CD4-positive, alpha-beta memory T cell (primary cell): ENCODE measurements around the gene PBXIP1. TPM values are rescaled to one million over a fixed set of nuclear protein-coding genes. Genes with fewer than 3 reads are reported as not detected.

Source experiments
- CTCF ChIA-PET: fragments of 350-600 bp; sonication (Branson Sonifier 250); formaldehyde crosslinking; loops from one replicate; lab custom pipeline; 2021; ENCODE audit warnings: inconsistent platforms; ENCODE audit not compliant: partially characterized antibody; lab: Charles Lee
- POLR2A ChIA-PET: fragments of 350-600 bp; sonication (Branson Sonifier 250); formaldehyde crosslinking; loops from one replicate; lab custom pipeline; 2021; ENCODE audit not compliant: partially characterized antibody; lab: Charles Lee
- DNase-seq, 5 donors: peaks; one replicate each; pipeline versions ENCODE4 v3.0.0 to v3.0.0-alpha.2; 2020 to 2022; ENCODE audit warnings: mixed read lengths in 1 of 5
- H3K27ac ChIP-seq: one replicate; pipeline ENCODE4 v1.7.0; 2013; ENCODE audit warnings: low read depth, low read length
- H3K27me3 ChIP-seq: 2 replicates; pipeline ENCODE4 v1.7.0; 2013; ENCODE audit warnings: mild to moderate bottlenecking, low read length, moderate library complexity; ENCODE audit not compliant: insufficient read depth
- H3K36me3 ChIP-seq: 2 replicates; pipeline ENCODE4 v1.7.0; 2013; ENCODE audit warnings: mild to moderate bottlenecking, low read length, moderate library complexity; ENCODE audit not compliant: insufficient read depth
- H3K4me1 ChIP-seq: 2 replicates; pipeline ENCODE4 v1.7.0; 2013; ENCODE audit warnings: mild to moderate bottlenecking, low read length, moderate library complexity; ENCODE audit not compliant: insufficient read depth
- H3K4me3 ChIP-seq, 2 donors: one replicate each; pipeline ENCODE4 v1.7.0; 2013; ENCODE audit warnings: low read length in 2 of 2, mild to moderate bottlenecking in 1 of 2
- H3K9me3 ChIP-seq, 2 donors: one replicate each; pipeline ENCODE4 v1.7.0; 2013; ENCODE audit warnings: low read length in 2 of 2, control low read depth in 1 of 2; ENCODE audit not compliant: control insufficient read depth in 1 of 2
- H3K27ac Mint-ChIP-seq, 7 donors: one replicate each; pipeline ENCODE4 v1.8.0; 2020 to 2021; ENCODE audit warnings: mixed read lengths in 7 of 7, mild to moderate bottlenecking in 6 of 7, inconsistent platforms in 3 of 7, moderate library complexity in 3 of 7
- H3K27me3 Mint-ChIP-seq, 2 donors: one replicate each; pipeline ENCODE4 v1.8.0; 2020 to 2021; ENCODE audit warnings: mixed read lengths in 2 of 2
- H3K36me3 Mint-ChIP-seq, 2 donors: one replicate each; pipeline ENCODE4 v1.8.0; 2020 to 2021; ENCODE audit warnings: mixed read lengths in 2 of 2, inconsistent platforms in 1 of 2, mild to moderate bottlenecking in 1 of 2
- H3K4me1 Mint-ChIP-seq, 4 donors: one replicate each; pipeline ENCODE4 v1.8.0; 2020 to 2021; ENCODE audit warnings: mixed read lengths in 4 of 4, mild to moderate bottlenecking in 1 of 4
- H3K4me3 Mint-ChIP-seq, 8 donors: one replicate each; pipeline ENCODE4 v1.8.0; 2020 to 2021; ENCODE audit warnings: mixed read lengths in 8 of 8, mild to moderate bottlenecking in 7 of 8, moderate library complexity in 6 of 8, inconsistent platforms in 3 of 8
- H3K9me3 Mint-ChIP-seq, 8 donors: one replicate each; pipeline ENCODE4 v1.8.0; 2020 to 2021; ENCODE audit warnings: mixed read lengths in 8 of 8, mild to moderate bottlenecking in 5 of 8, inconsistent platforms in 3 of 8, moderate library complexity in 1 of 8
- intact Hi-C: fragments of 100-400 bp; cut with micrococcal nuclease; formaldehyde crosslinking; loops from one replicate; pipeline ENCODE4 v1.15.1; 2023
- polyA plus RNA-seq, 2 donors: library from polyadenylated mRNA; unstranded; fragments of 300-500 nt; fragmentation: Illumina TruSeq; gene quantifications; one replicate each; pipeline ENCODE4 v1.2.3, GENCODE V29; 2021
- total RNA-seq, 2 experiments: library from RNA; stranded (reverse); gene quantifications; one replicate each; pipeline ENCODE4 v1.2.3, GENCODE V29; 2021

Gene PBXIP1
- total and polyA plus RNA-seq, 4 experiments from 2014 or later = 263 to 438 (median 420) TPM

DNA sequence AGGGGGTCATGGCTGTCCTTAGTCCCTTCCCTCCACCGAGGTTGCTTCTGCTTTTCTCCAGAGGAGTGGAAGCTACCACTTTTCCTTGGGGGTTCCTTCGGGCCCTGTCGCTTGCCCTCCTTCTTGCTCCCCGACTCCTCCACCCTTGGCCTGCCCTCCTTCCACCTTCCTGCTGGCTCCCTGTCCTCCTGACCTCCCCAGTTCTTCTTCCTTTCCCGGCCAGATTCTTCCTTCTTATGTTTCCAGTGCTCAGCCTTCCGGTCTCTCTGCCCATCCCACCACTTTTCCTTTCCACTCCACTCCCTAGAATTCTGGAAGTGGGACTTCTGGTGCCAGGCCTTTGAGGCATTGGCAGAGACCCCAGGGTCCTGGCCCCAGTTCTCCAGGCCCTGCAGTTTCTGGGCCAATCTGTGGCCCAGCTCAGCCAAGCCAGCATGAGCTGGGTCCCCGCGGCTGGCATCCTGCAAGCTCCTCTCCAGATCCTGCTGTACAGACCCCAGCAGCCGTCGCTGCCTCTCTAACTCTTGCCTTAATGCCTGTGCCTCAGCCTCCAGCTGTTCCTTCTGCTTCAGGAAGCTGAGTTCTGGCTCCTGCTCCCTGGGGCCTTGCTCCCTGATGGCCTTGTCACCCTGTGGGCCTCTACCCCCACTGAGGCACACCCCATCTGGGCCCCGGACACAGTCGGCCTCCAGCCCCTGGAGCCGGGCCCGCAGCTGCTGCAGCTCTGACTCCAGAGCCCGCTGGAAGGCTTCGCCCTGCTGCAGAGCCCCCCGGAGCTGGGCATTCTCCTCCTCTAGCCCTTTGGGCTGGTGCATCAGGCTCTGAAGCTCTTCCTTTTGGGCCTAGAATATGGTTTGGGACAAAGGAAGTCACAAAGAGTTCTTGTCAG, 9.7 kb downstream of the PBXIP1 start:
- H3K27me3 ChIP-seq = no peaks in the 10 kb centered on the region
- no peak overlapping the region for H3K4me3 Mint-ChIP-seq
- peaks cover 29 to 64% of the 10 kb centered on the region in 2 donors for H3K36me3 Mint-ChIP-seq
- ChIA-PET CTCF (interaction anchor here (0.9 to 4.4 kb wide), 6 partner anchors 10 to 465 kb away, joined by 3 to 14 read pairs (median 4); partner anchors contain the start of genes ADAM15 and PMVK), POLR2A (interaction anchor here (1.1 to 2.0 kb wide), 4 partner anchors 9 to 139 kb away, joined by 3 to 11 read pairs (median 3); partner anchors contain the start of genes PMVK and ZBTB7B)
- H3K4me3 ChIP-seq = no peak overlapping the region
- H3K36me3 ChIP-seq = peaks cover 58% of the 10 kb centered on the region
- intact Hi-C loops = no loop called here
- no peaks in the 10 kb centered on the region for H3K9me3 ChIP-seq
- peaks cover 0 to 2% (median 0%) of the 10 kb centered on the region in 8 donors for H3K9me3 Mint-ChIP-seq
- H3K27ac ChIP-seq = peak overlapping the region; percentile 82
- no peaks in the 10 kb centered on the region for H3K27me3 Mint-ChIP-seq
- H3K27ac Mint-ChIP-seq = peak overlapping the region; percentile 51 to 97 (median 84)
- peak in 1 of 5 donors; percentile 29 for DNase-seq
- H3K4me1 ChIP-seq = peaks cover 72% of the 10 kb centered on the region
- H3K4me1 Mint-ChIP-seq = peaks cover 40 to 66% (median 55%) of the 10 kb centered on the region in 4 donors

DNA sequence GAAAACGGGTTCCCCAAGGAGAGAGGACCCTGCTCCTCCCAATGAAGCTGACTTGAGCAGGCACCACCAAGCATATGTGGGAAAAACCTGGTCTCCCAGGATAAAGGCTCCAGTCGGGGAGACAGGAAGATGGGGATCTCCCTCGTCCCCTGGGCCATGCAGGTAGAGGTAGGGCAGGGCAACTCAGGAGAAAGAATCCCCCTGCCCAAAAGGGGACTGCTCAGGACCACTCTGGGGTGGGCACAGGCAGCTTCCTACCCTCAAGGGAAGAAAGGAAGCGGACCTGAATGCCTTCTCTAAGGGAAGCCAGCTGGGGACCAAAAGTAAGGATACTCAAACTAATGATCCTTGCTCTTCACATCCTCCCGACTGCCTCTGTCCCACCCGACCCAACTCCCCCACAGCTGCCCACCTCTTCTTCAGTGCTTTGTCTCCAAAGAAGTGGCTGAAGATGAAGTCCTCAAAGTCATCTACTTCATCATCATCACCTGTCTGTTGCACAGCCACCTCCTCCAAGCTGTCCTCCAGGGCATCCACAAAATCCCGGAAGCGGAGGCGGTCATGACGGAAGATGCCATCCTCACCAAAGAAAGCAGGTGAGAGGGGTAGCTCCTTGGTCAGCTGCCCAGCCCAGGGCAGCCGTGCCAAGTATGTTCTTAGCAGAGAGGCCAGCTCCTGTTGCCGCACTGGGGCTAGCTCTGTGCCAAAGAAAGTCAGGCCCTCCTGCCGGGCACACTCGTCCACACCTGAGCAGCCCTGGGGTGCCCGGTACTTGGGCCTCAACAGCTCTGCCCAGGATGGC, 10.5 kb downstream of the PBXIP1 start:
- CTCF ChIA-PET = interaction anchor here (0.9 to 4.4 kb wide), 14 partner anchors 9 to 464 kb away, joined by 3 to 14 read pairs (median 4); partner anchors contain the start of genes ADAM15, ADAR, FLAD1 and PMVK
- POLR2A ChIA-PET = interaction anchor here (0.7 to 2.0 kb wide), 8 partner anchors 9 to 276 kb away, joined by 3 to 11 read pairs (median 3); partner anchors contain the start of genes FLAD1, PMVK and ZBTB7B
- peak overlapping the region; percentile 82 for H3K27ac ChIP-seq
- no peaks in the 10 kb centered on the region for H3K27me3 ChIP-seq
- DNase-seq = peak in 1 of 5 donors; percentile 22
- no peak overlapping the region for H3K4me3 Mint-ChIP-seq
- H3K4me3 ChIP-seq = no peak overlapping the region
- H3K36me3 Mint-ChIP-seq = peaks cover 23 to 58% of the 10 kb centered on the region in 2 donors
- peak overlapping the region; percentile 6 to 97 (median 62) for H3K27ac Mint-ChIP-seq
- no peaks in the 10 kb centered on the region for H3K27me3 Mint-ChIP-seq
- no peaks in the 10 kb centered on the region for H3K9me3 ChIP-seq
- peaks cover 42 to 66% (median 55%) of the 10 kb centered on the region in 4 donors for H3K4me1 Mint-ChIP-seq
- H3K9me3 Mint-ChIP-seq = peaks cover 0 to 2% (median 0%) of the 10 kb centered on the region in 8 donors
- H3K4me1 ChIP-seq = peaks cover 72% of the 10 kb centered on the region
- intact Hi-C loops = no loop called here
- H3K36me3 ChIP-seq = peaks cover 49% of the 10 kb centered on the region

DNA sequence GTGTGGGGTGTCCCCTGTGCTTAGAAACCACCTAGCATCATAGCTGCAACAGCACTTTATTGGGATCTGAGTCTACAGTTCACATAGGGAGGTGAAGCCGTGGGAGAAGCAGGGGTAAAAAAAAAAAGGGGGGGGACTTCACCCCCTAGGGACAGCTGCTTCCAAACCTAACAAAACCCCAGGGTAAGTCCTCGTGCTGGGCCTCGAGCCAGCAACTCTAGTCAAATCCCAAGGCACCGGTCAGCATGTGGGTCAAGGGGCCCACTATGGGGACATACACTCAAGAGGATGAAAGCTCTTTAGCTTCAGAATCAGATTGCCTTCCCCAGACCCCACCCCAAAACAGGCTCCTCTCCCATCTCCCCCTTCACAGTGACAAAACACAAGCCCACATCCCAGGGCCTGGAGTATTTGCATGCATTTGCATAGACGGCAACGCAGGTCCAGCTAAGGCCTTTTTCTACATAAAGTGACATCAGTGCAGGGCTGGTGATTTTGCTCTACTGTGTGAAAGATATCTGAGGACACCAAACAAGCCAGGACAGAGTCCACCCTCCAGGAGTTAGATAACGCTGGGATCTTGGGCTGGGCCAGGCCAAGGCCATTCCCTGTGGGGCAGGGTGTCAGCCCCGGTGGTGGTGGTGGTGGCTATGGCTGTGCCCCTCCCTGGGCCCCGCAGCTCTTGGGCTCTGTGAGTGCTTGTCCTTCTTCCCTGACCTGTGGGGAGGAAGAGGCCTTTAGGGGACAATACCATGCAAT, 11.3 kb downstream of the PBXIP1 start:
- Mint-ChIP-seq H3K36me3 (peaks cover 21 to 57% of the 10 kb centered on the region in 2 donors), H3K4me3 (peak overlapping the region in 1 of 8 donors; percentile 85), H3K27ac (peak overlapping the region; percentile 61 to 97 (median 96)), H3K4me1 (peaks cover 47 to 69% (median 59%) of the 10 kb centered on the region in 4 donors), H3K9me3 (peaks cover 0 to 2% (median 0%) of the 10 kb centered on the region in 8 donors), H3K27me3 (no peaks in the 10 kb centered on the region)
- no peak for DNase-seq
- ChIA-PET CTCF (interaction anchor here (0.6 to 4.4 kb wide), 20 partner anchors 8 to 464 kb away, joined by 3 to 14 read pairs (median 3); partner anchors contain the start of genes ADAR, FLAD1 and PMVK), POLR2A (interaction anchor here (0.7 to 2.0 kb wide), 10 partner anchors 8 to 323 kb away, joined by 3 to 11 read pairs (median 3); partner anchors contain the start of genes FLAD1 and PMVK)
- intact Hi-C loops = no loop called here
- peaks cover 47% of the 10 kb centered on the region for H3K36me3 ChIP-seq
- peak overlapping the region; percentile 82 for H3K27ac ChIP-seq
- H3K9me3 ChIP-seq = no peaks in the 10 kb centered on the region
- no peak overlapping the region for H3K4me3 ChIP-seq
- peaks cover 77% of the 10 kb centered on the region for H3K4me1 ChIP-seq
- no peaks in the 10 kb centered on the region for H3K27me3 ChIP-seq

DNA sequence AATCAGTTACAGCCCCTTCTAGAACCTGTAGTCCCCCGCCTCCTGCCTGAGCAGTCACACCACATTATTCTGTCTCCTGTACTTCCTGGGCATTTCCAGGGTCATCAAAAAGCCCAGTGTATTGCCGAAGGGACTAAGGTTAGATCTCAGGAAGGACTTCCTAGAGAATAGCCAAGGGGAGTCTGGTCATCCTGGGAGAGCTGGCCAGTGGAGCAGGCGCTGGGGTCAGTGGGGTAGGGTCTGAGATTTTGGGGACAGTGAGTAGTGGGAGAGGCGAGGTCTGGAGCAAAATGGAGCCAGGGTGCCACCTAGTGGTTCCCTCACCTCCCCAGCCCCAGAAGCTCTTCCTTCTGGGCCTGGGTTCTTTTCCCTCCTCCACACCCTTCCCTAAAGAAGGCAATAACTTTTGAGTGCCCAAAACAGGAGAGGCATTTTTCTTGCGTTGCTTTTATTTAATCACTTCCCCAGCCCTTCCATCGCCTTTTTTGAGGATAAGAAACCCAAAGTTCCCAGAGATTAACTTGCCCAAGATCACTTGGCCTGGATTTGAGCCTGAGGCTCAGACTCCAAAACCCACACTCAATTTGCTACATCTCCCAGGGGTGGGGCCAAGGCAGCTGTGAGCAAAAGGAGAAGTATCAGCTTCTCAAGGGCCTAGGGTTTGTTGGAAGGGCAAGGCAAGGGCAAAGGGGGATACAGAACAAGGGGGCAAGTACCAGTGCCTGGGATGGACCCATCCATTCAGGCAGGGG, 12.1 kb downstream of the PBXIP1 start:
- H3K36me3 ChIP-seq = peaks cover 47% of the 10 kb centered on the region
- H3K4me3 ChIP-seq = no peak overlapping the region
- Mint-ChIP-seq H3K36me3 (peaks cover 14 to 50% of the 10 kb centered on the region in 2 donors), H3K27ac (peak overlapping the region; percentile 90 to 98 (median 97)), H3K4me3 (peak overlapping the region in 7 of 8 donors; percentile 29 to 85 (median 67)), H3K9me3 (peaks cover 0 to 2% (median 0%) of the 10 kb centered on the region in 8 donors), H3K4me1 (peaks cover 47 to 67% (median 58%) of the 10 kb centered on the region in 4 donors), H3K27me3 (no peaks in the 10 kb centered on the region)
- intact Hi-C loops = no loop called here
- no peaks in the 10 kb centered on the region for H3K27me3 ChIP-seq
- H3K27ac ChIP-seq = peak overlapping the region; percentile 82
- ChIA-PET POLR2A (interaction anchor here (0.8 to 1.4 kb wide), 7 partner anchors 9 to 322 kb away, joined by 3 to 8 read pairs (median 3); no protein-coding TSS in a partner anchor), CTCF (interaction anchor here (0.6 to 4.4 kb wide), 16 partner anchors 8 to 378 kb away, joined by 3 to 14 read pairs (median 4); partner anchors contain the start of genes ADAR, FLAD1 and PMVK)
- DNase-seq = peak in 2 of 5 donors; percentile 45 to 47
- H3K4me1 ChIP-seq = peaks cover 79% of the 10 kb centered on the region
- H3K9me3 ChIP-seq = no peaks in the 10 kb centered on the region

DNA sequence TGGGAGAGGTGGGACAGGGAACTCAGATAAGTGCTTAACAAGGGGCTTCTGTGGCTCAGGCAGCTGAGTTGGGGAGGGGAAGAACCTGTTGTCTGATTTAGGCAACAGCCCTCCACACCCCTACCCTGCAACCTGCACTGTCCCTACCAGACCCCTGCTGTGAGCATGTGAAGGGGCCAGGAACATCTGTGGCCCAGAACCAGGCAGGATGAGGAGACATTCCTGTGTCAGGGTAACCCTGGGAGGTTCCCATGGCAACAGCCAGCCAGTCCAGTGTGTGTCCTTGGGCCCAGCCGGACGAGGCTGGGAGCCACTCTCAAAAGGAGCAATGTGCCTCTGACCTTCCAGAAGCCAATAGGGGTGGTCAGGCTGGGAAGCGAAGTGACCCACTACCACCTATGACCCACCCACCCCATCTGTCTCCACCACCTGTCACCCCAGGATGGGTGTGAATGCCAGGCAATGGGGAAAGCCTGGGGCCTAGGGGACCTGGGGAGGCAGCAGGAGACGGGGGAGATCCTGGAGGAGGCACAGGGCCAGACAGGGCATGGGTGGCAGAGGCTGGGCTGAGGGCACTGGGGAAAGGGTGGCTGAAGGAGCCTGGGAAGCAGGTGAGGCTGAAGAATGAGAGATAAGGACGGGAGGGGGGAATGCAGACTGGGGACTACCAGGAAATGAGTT, 14.4 kb downstream of the PBXIP1 start:
- Mint-ChIP-seq H3K9me3 (peaks cover 0 to 2% (median 0%) of the 10 kb centered on the region in 8 donors), H3K4me1 (peaks cover 53 to 85% (median 68%) of the 10 kb centered on the region in 4 donors), H3K36me3 (peaks cover 5 to 39% of the 10 kb centered on the region in 2 donors), H3K27me3 (no peaks in the 10 kb centered on the region), H3K27ac (peak overlapping the region; percentile 90 to 98 (median 97)), H3K4me3 (peak overlapping the region in 7 of 8 donors; percentile 41 to 70 (median 63))
- Histone ChIP-seq H3K9me3 (no peaks in the 10 kb centered on the region), H3K4me1 (peaks cover 78% of the 10 kb centered on the region), H3K4me3 (no peak overlapping the region), H3K27me3 (no peaks in the 10 kb centered on the region), H3K36me3 (peaks cover 27% of the 10 kb centered on the region), H3K27ac (peak overlapping the region; percentile 82)
- ChIA-PET CTCF (interaction anchor here (1.0 to 8.0 kb wide), 7 partner anchors 12 to 382 kb away, joined by 3 to 65 read pairs (median 4); partner anchors contain the start of genes PBXIP1 and PYGO2), POLR2A (interaction anchor here (0.7 to 1.8 kb wide), 7 partner anchors 7 to 382 kb away, joined by 3 to 6 read pairs (median 4); partner anchors contain the start of genes CKS1B and FLAD1)
- intact Hi-C loops = no loop called here
- DNase-seq = no peak
